ENCODE results near the gene STK35.
"Not testable (repeated sequence)": the region's sequence is repeated elsewhere in the genome, so short reads cannot be mapped to it uniquely, and the experiment has no call there.

STK35 gene

DNA sequence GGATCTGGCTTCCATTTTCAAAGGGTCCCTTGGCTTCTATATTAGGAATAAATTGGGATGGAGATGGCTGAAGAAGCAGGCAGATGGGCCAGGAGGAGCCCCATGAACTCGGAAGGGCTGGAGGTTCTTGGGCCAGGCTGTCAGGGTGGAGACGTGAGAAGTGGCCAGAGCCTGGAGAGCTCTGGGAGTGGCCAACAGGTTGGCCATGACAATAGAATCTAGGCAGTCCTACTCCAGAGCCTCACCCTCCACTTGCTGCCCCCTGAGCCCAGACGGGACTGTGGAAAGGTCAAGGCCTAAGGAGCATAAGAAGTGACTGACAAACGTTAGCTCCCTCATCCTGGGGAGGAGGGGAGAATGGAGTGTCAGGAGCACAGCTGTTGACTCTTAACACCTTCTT is 62.1 kb downstream of the STK35 start:
- DNase-seq: no peak

DNA sequence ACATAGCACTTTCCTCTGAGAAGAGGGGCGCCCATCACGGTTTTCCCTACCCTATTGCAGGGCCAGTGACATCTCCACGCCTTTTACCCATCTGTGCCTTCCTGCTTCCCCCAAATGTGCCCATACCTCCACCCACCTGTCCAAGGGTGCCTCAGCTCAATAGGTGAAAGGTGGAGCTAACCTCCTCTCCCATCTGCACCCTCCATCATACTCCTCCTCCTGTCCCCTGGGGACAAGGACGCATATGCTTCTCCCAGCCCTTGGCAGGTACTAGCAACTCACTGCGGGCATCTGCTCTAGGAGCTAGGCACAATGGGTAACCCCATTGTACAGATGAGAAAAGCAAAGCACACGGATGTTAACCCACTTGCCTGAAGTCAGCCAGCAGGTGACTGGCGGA is 62.8 kb downstream of the STK35 start:
- DNase-seq: no peak

DNA sequence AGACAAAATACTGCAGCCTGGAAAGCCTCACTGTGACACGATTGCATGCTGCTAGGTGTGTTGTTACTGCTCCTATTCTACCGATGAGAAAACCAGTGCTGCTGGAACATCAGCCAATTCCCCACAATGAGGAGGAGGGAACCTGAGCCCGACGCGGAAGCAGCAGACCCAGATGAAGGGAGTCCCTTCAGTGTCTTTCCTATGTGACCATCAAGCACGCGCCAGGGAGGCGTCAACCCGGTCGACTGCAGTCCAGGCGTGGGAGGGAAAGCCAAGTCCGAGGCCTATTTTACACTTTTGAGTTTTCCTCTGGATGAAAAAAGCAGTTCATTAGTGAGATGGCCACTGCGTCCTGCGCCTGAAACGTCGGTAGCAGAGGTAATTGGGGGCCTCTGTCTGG is 63.3 kb downstream of the STK35 start:
- DNase-seq: no peak

DNA sequence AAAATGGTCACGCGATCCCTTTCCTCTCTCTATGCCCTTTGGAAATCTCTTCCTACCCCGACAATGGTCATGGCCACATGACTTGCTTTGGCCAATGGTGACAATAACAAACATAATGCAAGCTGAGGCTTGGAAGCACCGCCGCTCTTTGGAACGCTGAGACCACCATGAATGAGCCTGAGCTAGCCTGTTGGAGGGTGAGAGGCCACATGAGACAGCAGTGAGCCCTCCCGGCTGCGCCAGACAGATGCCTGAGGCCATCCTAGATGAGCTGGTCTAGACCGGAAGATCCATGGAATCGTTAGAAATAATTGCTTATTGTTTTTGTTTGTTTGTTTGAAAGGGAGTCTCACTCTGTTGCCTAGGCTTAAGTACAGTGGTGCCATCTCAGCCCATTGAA is 64.2 kb downstream of the STK35 start:
- no peak for DNase-seq

- no peak for DNase-seq
Observed at GRCh38 chr20:2167112-2167511, 65.5 kb downstream of the STK35 start.

- no peak for DNase-seq
Observed at GRCh38 chr20:2168946-2169345, 67.3 kb downstream of the STK35 start.

GRCh38 chr20:2169456-2170088 is 67.9 kb downstream of the STK35 start:
- DNase-seq: no peak

- DNase-seq: no peak
Observed at GRCh38 chr20:2170404-2170803, 68.8 kb downstream of the STK35 start.

DNA sequence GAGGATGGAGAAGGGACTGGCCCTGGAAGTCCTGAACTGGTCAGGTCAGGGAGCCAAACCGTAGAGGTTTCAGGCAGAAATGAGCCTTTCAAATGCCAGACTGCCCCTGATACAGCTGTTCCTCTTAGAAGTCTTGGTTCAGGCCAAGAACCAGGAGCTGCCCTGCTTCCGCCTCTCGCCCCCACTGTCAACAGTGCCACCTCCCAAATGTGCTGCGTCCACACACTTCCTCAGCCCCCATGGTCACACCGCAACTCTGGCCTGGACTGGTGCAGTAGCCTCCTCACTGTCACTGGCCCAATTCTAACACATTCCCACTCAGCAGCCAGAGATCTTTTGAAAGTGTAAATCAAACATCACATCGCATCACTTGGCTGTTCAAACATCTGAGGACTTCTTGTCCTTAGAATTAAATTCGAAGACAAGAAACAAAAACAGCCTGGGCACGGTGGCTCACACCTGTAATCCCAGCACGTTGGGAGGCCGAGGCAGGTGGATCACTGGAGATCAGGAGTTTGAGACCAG is 69.7 kb downstream of the STK35 start:
- no peak for DNase-seq

GRCh38 chr20:2171840-2172239 is 70.2 kb downstream of the STK35 start:
- not testable (repeated sequence) for DNase-seq

DNA sequence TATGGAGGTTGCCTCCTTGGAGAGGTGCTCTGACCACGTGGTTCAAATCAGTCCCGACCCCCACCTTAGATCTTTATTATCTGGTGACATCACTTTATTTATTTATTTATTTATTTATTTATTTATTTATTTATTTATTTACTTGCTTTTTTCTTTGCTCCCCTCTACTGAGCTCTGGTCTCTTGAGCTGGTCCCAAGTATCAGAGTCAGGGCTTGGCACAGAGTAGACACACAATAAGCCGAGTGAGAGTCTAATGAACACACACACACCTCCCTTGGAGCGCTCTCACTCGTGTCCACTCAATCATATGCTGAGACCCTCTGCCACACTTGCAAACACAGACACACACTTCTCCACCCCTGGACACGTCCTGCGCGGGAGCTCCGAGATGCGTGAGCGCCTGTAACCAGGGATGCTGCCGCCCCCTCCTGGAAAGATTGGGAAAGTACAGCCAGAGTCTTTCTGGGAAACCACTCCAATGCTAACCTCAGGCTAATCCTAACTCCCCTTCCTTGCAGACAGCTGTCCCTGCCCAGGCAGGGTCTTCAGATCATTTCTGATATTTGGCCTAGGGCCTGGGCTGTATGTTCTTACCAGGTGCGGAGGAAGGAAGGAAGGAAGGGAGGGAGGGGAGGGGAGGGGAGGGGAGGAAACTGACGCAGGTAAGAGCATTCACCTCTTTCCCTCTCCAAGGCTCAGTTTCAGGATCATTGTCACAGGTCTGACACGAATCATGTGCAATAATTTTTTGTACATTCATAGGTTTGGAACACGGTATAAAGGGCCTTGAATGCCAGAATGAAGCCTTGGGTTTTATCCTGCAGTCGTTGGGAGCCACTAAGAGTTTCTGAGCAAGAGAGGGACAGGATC is 70.9 kb downstream of the STK35 start:
- DNase-seq: no peak

DNA sequence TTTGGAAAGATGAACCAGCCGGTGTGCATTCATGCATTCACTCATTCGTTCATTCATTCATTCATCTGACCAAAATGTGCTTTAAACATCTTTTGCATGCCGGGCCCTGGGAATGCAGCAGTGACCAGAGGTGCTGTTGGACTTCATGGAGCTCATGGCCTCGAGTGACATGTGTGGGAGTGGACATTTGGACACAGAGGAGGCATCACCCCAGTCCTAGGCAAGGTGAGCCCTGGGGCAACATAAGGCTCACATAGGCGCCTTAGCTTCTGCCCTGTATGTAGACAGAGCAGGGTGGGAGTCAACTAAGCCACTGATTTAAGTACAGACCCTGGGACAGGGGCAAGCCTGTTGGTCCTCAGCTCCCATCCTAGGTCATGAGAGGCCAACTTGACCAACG is 71.6 kb downstream of the STK35 start:
- DNase-seq: no peak

- DNase-seq: no peak
Observed at GRCh38 chr20:2174067-2174466, 72.4 kb downstream of the STK35 start.

GRCh38 chr20:2176946-2177345 is 75.3 kb downstream of the STK35 start:
- DNase-seq: no peak

DNA sequence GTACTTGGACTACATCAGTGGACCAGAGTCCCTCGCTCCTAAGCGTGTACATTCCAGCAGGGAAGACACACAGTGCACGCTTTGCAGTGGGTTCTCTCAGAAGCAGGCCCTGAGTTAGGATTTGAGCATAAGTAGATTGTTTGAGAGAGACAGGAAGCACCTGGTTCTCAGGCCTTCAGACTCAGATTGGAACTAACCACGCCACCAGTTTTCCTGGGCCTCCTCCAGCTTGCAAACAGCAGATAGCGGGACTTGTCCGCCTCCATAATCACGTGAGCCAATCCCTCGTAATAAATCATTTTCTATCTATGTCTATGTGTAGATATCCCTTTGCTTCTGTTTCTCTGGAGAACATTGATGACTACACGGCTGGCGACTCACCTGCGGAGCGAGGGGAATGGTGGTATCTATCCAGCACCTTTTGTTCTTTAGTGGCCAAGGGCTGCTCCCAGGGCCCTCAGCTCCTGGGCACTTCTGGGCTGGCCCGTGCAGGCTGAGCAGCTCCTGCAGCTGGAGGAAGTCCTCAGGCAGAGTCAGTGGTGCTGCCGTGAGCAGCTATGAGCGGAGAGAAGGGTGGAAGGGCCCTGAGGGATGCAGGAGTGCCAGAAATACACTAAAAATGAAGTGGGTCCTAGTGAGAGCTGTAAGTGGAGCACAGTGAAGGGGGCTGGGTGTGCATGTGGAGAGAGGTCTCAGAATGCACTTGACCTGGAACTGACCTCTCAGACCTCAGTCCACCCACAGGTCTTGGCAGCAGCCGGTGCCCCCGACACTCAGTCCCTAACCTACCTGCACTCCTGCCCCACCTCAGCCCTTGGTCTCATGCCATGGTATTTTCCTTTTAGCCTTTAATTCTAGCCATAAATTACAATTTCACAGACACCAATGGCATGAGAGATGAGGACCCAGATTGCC is 76.9 kb downstream of the STK35 start:
- DNase-seq: no peak

DNA sequence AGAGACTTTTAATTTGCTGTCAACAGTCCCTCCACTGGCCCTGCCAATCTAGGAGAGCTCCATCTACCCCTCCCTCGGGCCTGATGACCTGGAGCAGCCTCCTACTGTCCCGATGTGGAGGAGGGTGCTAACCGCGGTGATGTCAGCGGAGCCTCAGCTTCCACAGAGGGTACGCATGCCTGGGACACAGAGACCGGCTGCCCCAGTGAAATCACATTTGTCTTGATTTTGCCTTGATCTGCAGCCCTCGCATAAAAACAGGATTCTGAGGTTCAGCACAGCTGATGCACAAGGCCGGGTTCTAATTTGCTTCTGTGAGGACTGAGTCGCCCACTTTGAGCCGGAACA is 77.6 kb downstream of the STK35 start:
- DNase-seq: no peak

DNA sequence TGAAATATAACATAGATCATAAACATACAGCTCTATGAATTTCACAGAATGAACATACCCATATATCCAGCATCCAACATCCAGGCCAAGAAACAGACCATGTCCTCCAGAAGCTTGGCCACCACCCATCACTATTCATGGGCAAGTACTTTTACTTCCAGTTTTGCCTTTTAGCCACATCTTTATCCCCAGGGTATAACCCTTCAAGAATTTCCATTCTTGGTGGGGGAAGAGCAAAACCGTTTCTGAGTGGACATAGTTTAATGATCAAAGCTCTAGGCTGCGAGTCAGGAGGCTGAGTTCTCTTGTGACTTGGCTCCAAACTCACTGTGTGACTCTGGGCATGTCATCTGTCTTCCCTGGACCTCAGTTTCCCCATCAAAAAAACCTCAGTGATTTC is 78.3 kb downstream of the STK35 start:
- DNase-seq: no peak

DNA sequence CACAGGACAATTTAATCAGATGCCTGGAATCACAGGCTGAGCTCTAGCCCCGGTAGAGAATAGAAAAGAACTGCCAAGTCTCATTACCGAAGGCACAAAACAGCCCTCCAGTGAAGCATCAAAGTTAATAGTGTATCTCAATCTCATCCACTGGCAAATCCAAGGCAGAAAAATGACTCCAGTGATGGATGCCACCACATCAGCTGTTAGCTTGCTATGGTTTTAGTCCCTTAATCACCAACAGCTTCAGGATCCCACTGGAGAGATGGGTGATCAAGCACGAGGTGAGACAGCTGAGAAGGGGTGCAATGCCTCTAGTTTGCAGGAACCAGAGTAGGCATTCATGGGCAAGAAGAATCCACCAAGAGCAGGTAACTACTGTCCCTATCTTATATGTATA is 81.8 kb downstream of the STK35 start:
- DNase-seq: no peak

- not testable (repeated sequence) for DNase-seq
Observed at GRCh38 chr20:2184933-2185332, 83.3 kb downstream of the STK35 start.

DNA sequence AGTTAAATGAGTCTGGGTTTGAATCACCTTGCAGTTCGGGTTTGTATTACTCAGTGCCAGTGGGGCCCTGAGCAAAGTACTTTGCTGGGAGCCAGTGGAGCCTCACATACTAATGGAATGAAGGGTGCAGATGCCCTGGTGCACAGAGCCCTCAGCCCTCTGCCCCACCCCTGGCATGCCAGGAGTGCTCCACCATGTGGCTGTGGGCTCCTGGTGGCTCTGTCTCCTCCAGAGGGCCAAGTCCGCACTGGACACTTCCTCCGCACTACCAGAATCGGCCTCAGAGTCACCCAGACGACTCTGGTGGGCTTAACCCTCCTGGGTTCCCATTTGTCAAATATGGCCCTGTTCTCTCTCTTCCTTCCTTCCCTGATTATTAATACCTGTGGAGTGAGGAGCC is 94.0 kb downstream of the STK35 start:
- DNase-seq: no peak

DNA sequence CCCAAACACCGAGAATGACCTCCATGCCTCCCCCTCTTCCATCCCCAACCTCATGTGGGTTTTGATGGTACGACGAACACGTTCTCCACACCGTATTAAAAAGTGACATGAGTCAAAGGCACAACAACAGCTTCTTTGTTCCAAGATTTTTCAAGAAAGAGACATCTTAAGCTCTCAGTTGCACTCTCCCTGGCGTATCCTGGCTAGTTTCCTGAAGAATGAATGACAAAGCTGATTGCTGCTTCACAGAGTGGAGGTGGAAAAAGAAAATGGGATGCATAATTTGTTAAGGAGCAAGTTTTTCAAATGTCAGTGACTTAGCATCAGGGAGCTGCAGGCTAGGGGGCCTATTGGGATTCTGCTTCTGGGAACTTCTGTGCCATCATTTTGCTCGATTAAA is 95.5 kb downstream of the STK35 start:
- no peak for DNase-seq

Measured in NCI-H1436 treated with DMSO at 0.1 percent for 48 hours (cell line).